HG03045 (cell line): ENCODE data around the gene PDE6H.
A peak's percentile ranks its signal among the peaks of the same experiment; 100 is the strongest.

Experiments used
- ATAC-seq: cut with Tn5 transposase; IDR thresholded peaks from one replicate; pipeline ENCODE4 v1.9.1; 2021; ENCODE audit warnings: mild to moderate bottlenecking, moderate library complexity; ENCODE audit not compliant: unreplicated experiment

PDE6H gene

DNA sequence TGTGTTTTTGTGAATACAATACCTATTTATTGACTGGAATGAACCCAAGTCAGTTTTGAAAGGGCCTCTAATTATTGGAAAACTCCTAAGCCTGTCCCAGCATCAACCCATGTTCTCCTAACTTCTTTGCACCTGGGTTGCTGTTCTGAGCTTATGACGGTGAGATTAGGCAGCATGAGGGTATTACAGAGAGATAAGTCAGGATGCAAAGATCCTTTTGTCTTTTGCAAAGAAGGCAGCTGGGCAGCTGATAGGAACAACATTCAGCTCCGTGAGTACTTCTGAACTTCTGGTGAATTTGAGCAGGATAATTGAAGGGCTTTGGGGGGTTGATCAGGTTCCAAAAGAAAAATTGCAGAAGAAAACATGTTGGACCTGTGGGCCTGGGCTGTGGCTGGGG is at the start of gene PDE6H:
Gene PDE6H (plus strand): TSS at position 227 of the 400 bp plus-strand sequence. CDS start 4,971 bp downstream, outside the sequence.
- ATAC-seq = no peak

DNA sequence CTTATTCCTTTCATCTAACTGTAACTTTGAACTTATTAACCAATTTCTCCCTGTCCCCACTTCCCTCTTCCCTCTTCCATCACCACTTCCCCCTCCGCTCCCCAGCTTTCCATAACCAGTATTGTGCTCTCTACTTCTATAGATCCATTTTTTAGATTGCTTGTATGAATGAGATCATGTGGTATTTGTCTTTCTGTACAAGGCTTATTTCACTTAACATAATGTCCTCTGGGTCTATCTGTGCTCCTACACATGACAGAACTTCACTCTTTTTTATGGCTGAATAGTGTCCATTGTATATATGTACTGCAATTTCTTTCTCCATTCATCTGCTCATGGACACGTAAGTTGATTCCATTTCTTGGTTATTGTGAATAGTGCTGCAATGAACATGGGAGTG is 48.9 kb upstream of the PDE6H start:
- ATAC-seq = no peak

DNA sequence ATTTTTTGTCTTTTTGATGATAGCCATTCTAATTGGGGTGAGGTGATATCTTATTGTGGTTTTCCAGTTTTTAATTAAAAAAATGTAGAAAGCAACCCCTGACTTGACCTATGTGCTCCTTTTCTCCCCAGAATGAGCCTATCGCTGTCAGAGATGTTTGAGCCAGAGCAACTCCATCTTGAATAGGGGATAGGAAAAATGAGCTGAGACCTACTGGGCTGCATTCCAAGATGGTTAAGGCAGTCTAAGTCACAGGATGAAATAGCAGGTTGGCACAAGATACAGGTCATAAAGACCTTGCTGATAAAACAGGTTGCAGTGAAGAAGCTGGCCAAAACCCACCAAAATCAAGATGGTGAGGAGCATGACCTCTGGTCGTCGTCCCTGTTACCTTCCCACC is 48.3 kb upstream of the PDE6H start:
- ATAC-seq = no peak

DNA sequence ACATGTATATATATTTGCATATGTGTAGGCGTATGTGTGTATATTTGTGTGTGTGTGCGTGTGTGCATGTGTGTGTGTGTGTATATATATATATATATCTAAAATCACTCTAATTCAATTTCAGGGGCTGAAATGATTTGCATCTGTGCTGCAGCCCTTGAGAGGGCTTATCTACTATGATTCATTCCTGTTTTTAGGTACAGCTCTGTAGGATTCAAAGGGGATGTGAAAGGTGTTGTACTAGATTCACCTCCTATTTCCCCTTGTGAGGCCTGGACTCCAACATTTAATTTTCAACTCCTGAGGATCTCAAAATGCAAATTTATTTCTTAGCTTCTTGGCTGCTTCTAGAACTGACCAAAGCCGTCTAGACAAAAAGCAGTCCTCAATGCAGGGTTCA is 45.6 kb upstream of the PDE6H start:
- ATAC-seq = no peak

DNA sequence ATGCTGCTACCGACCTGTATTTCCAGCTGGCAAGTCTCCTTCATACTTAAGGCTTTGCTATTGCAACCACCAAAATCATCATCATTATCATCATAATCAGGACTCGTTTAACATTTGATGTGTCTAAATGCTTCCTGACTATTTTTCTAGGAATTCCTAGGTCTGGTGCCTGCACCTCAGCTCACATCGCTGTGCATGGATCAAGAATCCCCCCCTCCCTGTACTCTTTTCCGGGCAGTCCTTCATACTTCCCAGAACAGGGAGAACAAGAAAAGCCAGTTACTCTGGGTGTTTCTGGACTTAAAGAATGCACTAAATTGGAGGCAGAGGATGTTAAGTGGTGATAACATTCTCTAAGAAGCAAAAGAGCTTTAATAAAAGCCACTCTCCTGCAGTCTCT is 43.9 kb upstream of the PDE6H start:
- ATAC-seq = no peak

DNA sequence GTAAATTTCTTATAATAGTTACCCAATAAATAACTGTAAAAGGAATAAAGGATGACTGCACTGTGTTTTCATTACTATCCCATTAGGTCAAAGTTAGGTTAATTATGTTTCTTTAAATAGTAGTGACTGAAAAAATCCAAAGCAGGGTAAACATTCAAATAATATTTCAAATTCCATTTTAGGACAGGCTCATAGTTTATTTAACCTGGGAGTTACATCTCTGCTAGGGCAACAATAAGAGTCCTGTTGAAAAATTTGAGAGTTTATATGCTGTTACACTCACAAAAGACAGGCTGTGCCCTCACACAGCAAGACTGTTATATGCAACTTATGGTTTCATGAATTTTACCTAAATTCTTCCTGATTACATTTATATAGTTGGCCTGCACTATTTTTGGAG is 42.5 kb upstream of the PDE6H start:
- ATAC-seq = no peak

DNA sequence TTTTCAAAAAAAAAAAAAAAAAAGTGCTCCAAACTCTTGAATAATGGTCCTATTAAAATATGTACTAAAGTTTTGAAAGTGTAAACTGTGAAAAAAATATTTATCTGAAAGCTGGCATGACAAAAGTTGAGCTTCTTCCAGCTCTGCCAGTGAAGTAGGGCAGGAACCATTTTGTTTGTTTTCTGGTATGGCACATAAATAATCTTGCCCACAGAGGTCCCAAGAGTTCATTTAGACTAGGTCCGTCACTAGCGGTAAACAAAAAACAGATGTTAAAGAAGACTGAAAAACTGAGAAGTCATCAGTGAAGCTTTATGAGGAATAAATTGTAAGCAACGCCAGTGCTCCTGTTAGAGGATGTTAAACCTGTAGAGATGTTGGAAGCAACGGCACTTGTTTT is 41.5 kb upstream of the PDE6H start:
- ATAC-seq = no peak

DNA sequence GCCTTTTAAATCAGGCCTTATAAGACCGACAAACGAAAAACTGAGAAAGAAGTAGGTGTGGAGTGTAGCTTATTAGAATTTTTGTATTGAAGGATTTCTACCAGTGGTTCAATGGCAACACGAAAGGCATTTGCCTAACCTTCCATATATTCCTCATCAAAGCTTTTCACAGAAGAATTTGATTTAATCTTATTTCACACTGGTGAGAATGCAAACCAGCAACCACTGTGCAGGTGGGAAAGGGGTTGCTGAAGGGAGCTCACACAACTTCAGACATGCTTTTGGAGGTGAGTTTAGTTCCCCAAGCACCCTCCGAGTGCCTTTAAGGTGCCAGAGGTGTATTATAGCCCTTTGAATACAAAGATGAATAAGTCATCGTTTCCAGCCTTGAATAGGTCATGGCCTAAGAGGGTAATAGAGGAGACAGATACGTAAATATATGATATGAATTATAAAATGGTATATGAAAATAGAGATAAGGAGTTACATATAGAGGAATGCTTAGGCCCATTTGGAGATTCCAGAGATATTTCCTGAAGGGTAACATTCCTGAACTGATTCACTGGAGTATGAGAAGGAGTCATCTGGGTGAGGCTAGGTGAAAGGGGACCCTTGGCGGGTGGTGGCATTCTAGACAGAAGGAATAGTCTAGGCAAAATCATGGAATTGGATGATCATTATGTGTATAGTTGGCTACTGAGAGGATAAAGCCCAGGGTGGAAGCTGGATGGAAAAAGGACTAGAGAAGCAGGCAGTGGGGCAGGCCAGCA is 40.9 kb upstream of the PDE6H start:
- ATAC-seq = no peak

DNA sequence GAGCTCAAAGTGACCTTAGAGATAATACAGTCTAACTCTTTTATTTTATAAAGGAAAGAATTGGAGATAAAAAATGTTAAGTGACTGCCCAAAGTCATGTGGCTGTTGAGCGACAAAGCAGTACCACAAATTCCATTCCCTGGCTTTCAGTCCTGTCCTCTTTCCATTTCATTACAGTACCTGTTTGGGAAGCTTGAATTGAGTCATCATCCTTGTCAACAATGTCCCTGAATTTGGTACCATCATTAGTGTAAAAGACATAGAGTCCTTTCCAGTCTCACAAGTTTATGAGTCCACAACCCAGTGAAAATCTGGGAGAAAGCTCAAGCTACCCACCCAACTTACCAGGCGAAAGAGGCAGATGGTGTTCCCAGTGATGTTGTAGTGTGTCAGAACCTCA is 38.3 kb upstream of the PDE6H start:
- no peak for ATAC-seq

DNA sequence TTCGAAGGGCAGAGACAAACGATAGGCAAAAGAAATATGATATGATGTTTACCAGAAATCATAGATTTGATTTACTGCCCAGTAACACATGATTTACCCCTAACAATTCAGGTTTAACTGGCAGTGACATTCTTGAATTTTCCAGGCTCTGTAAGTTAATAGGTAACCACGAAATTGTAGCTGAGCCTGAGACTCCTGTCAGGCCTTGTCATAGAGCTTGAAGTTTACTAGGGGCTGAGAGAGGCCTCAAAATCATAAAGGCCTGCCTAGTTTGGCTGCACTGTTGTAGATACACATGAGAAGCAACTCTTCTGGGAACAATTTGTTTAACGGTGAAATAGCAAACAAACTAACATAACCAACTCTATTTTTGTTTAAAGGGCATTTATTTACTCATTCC is 37.8 kb upstream of the PDE6H start:
- ATAC-seq = no peak

DNA sequence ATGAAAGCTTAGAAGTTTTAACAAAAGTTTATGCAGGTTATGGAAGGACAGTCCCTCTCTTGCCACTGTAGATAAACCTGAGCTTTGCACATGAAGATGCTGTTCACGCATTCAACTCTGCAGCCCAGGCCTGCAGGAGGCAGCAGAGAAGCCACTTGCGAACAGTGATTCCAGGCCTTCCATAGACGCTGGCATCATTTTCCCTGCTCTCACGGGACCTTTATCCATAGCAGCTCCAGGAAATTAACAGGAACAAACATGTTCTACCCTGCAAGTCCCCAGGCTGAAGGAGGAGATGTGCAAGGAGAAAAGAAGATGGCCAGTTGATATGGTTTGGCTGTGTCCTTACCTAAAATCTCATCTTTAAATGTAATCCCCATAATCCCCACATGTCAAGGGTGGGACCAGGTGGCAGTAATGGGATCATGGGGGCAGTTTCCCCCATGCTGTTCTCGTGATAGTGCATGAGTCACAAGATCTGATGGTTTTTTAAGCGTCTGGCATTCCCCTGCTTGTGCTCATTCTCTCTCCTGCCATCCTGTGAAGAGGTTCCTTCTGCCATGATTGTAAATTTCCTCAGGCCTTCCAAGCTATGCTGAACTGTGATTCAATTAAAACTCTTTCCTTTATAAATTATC is 36.5 kb upstream of the PDE6H start:
- no peak for ATAC-seq

DNA sequence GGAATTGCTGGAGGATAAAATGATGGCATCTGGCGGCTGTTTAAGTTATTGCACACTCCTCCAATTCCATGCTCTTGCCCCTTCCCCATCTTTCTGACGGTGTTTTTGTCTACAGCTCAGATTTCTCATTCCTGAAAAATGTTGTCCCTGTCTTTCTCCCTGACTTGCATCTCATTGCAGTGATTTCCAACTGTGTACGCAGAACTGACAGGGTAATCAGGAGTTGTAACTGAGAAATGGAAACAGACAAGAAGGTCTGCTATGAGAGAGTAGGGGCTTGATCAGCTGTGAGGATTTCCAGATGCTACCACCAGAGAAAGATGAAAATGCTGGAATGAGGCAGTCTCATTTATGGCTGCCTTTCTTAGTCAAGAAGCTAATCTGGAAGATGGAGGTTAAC is 35.8 kb upstream of the PDE6H start:
- ATAC-seq = no peak

DNA sequence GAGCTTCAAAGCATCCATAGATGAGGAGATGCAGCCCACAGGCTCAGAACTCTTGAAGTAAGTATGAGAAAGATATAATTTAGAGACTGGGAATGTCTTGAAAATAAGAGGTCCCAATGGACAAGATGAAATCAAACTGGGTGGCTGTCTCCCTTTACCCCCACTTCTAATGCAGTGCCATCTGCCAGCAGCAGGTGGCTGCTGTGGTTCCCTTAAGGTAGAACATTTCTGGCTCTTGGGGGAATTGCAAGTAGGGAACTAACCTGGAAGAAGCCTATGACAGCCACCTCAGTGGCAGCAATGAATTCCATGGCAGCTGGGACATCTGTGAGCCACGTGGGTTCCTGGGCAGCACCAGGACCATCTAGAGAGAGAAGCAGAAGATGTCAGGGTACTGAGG is 35.2 kb upstream of the PDE6H start:
- no peak for ATAC-seq

DNA sequence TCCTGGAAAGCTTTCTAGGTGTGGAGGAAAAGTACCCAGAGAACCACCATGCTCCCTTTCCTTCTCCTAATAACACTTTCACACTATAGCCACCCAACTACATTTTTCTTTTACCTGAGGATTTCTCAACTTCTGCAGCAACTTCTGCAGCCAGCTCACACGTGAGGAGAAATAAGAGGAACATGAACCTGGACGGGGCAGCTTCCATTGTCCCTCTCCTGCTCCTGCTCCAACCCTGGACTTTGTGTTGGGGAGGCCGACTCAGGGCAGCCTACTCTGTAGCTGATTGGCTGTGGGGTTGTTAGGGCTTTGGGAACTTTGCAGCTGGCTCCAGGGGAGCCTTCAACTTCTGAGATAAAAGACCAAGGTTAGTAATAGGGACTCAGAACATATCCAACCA is 34.5 kb upstream of the PDE6H start, which contains the start of gene ERP27:
Gene ERP27 (minus strand): TSS at position 237 of the 400 bp plus-strand sequence. CDS start 29 bp downstream, at position 208.
- ATAC-seq = no peak

DNA sequence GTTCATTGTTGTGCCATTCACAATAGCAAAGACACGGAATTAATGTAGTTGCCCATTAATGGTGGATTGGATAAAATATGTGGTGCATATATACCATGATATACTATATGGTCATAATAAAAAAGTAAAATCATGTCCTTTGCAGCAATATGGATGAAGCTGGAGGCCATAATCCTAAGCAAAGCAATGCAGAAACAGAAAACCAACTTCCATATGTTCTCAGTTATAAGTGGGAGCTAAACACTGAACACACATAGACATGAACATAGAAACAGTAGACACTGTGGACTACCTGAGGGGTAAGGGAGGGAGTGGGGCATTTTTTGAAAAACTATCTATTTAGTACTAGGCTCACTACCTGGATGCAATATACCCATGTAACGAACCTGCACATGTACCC is 31.5 kb upstream of the PDE6H start:
- no peak for ATAC-seq

DNA sequence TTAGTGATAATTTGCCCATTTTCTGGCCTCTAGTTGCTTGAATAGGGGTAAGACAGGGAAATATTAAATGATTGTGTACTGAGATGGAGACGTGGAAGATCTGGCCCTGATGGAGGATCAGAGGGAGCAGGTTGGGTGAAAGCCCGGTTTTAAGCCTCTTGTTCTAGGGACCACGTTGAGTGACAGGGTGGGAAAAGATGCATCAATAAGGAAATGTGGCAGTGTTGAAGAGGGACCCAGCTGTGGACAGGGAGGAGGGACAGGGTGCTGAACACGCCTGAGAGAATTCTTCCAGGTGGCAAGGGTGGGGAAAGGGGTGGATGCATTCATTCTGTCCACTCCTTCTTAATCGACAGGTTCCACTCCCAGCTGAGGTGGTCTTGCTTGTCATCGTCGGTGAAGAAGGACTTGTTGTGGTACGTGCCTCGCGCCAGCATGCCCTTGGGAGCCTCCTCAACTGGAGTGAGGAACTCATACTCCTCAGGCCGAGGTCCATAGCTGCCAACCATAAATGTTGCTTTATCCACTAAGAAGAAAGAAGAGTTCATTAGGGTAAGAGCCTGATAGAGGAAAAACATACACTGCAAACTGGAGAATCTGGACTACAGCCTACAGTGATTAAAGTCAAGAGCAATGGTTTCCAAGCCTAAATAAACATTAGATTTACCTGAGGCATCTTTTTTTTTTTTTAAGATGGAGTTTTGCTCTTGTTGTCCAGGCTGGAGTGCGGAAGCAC is 30.5 kb upstream of the PDE6H start:
- ATAC-seq = no peak

DNA sequence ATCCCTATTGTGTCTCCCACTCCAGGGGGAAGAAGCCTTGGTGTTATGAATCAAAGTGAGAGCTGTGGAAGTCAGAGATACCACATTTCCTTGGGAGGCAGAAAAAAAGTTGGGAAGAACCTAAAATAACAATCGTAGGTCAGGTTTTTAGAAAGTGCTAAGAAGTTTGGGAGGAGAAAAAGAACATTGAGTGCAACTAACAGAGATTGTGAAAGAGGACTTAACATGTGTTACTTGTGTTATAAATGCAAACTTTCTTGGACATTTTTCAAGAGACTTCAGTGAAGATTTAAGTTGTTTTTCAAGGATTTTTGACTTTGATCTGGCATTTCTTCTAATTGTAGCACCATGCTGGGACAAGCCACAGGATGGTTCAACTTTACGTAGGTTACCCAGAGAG is 26.7 kb upstream of the PDE6H start:
- no peak for ATAC-seq

DNA sequence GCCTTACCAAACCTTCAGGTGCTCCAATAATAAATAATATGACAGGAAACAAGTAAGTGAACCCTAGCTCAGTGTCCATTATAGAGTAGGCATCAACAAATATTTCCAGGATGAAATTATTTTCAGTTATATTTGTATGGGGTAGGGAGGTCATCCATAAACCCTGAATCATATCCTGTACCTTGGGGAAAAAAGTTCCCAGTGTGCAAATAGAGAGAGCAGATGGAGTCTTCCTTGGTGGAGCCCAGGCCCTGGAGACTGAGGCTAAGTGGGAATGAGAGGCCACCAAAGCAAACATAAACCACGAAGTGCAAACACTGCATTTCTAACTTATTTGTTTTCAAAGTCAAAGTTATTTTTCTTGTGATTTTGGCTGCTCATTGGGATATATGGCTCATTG is 26.0 kb upstream of the PDE6H start:
- no peak for ATAC-seq

DNA sequence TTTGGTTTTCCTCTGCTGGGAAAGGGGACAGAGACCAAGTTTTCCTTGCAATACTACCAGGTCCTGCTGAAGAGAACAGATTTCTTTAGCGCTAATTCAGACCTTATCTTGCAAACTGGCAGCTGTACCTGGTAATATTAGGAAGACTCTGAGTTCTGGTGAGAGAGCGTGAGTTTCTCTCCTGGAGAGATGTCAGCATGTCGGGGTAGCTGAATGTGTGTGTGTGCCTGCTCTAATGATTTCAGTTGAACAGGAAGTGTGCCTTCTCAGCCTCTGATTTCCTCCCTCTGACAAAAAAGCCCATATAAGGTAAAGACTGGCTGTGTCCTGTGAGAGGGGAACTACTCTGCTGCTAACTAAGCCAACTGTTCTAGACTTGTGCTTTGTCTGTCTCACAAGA is 24.2 kb upstream of the PDE6H start:
- ATAC-seq = peak; percentile 93

DNA sequence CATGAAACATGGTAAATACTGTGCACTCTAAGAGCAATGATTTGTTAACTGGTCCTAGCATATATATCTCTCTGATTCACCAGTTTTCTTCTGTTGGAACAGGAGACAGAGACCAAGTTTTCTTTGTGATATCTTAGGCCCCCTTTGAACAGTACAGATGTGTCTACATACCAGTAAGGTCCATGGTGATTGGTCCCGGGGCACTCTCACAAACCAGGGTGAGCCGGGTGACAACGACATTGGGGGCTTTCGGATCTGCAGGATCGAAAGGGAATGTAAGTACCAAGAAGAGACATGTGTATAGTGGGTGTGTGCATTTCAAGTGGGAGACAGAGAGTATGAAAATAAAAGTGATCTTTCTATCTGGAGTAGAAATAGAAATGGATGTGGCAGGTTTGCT is 23.2 kb upstream of the PDE6H start:
- ATAC-seq = no peak

DNA sequence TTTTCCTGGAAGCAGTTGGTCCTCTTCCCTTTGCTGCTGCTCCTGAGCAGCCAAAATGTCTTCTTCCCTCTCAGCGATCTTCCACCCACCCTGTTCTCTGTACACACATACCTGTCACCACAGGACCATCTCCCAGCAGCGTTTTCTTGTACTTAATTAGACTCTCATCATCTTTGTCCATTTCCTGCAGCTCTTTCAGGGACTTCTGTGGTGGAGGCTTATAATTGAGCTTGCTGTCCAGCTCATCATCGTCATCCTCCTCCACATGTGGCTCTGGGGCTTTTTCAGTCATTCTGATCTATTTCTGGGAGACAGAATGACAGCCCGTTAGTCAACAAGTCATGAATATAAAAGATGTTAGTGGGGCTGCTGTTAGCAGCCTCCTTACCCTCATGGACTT is 22.4 kb upstream of the PDE6H start:
- ATAC-seq = no peak
